MG63 (cell line): ENCODE measurements around the gene CUX1. TPM values are rescaled to one million over a fixed set of nuclear protein-coding genes. Genes with fewer than 3 reads are reported as not detected.
"Not testable (repeated sequence)": the region's sequence is repeated elsewhere in the genome, so short reads cannot be mapped to it uniquely, and the experiment has no call there.

Experiments
- DNase-seq: peaks from one replicate; pipeline ENCODE4 v3.0.0-alpha.2; 2020
- H3K27me3 ChIP-seq: fragments of 250-450 bp; sonication (Bioruptor Pico); 2 replicates; pipeline ENCODE4 v1.5.1; 2020; ENCODE audit warnings: mild to moderate bottlenecking, moderate library complexity
- H3K36me3 ChIP-seq: fragments of 250-450 bp; sonication (Bioruptor Pico); 2 replicates; pipeline ENCODE4 v1.5.1; 2020; ENCODE audit warnings: mild to moderate bottlenecking, moderate library complexity
- H3K4me3 ChIP-seq: fragments of 250-450 bp; sonication (Bioruptor Pico); 2 replicates; pipeline ENCODE4 v1.5.1; 2020; ENCODE audit warnings: mild to moderate bottlenecking, moderate library complexity
- H3K9me3 ChIP-seq: fragments of 250-450 bp; sonication (Bioruptor Pico); 2 replicates; pipeline ENCODE4 v1.5.1; 2020; ENCODE audit warnings: mild to moderate bottlenecking, moderate library complexity
- total RNA-seq: library from RNA; depleted of rRNA; stranded (reverse); fragments of >200 nt; shearing (Covaris generic); gene quantifications from 2 replicates; pipeline ENCODE4 v1.2.3, GENCODE V29; 2014; ENCODE audit warnings: low replicate concordance

Gene CUX1
- total RNA-seq, 1 experiment from 2014 or later = 7.1 TPM

GRCh38 chr7:102291056-102291915 lies 473.9 kb downstream of the CUX1 start:
- H3K4me3 ChIP-seq = no peak overlapping the region
- H3K9me3 ChIP-seq = no peaks in the 10 kb centered on the region
- no peaks in the 10 kb centered on the region for H3K27me3 ChIP-seq
- DNase-seq = no peak
- H3K36me3 ChIP-seq = no peaks in the 10 kb centered on the region

- no peak for DNase-seq
- H3K27me3 ChIP-seq = no peaks in the 10 kb centered on the region
- H3K9me3 ChIP-seq = no peaks in the 10 kb centered on the region
- no peaks in the 10 kb centered on the region for H3K36me3 ChIP-seq
- no peak overlapping the region for H3K4me3 ChIP-seq
Observed at GRCh38 chr7:102291916-102292267, 474.5 kb downstream of the CUX1 start.

- Histone ChIP-seq H3K9me3 (no peaks in the 10 kb centered on the region), H3K36me3 (no peaks in the 10 kb centered on the region), H3K4me3 (no peak overlapping the region), H3K27me3 (no peaks in the 10 kb centered on the region)
- no peak for DNase-seq
Observed at GRCh38 chr7:102292813-102293798, 475.7 kb downstream of the CUX1 start.

- Histone ChIP-seq H3K27me3 (no peaks in the 10 kb centered on the region), H3K36me3 (no peaks in the 10 kb centered on the region)
- no peak for DNase-seq
Observed at GRCh38 chr7:102294589-102294988, 477.2 kb downstream of the CUX1 start.

GRCh38 chr7:102295346-102296178 lies 478.1 kb downstream of the CUX1 start:
- DNase-seq = no peak
- H3K36me3 ChIP-seq = no peaks in the 10 kb centered on the region
- no peaks in the 10 kb centered on the region for H3K27me3 ChIP-seq
- no peak overlapping the region for H3K4me3 ChIP-seq
- H3K9me3 ChIP-seq = no peaks in the 10 kb centered on the region

More at GRCh38 chr7:102294589-102294988, 477.2 kb downstream of the CUX1 start:
- Histone ChIP-seq H3K9me3 (no peaks in the 10 kb centered on the region), H3K4me3 (no peak overlapping the region)

GRCh38 chr7:102296179-102296438 lies 478.7 kb downstream of the CUX1 start:
- DNase-seq = no peak
- H3K36me3 ChIP-seq = no peaks in the 10 kb centered on the region
- no peak overlapping the region for H3K4me3 ChIP-seq
- no peaks in the 10 kb centered on the region for H3K27me3 ChIP-seq
- no peaks in the 10 kb centered on the region for H3K9me3 ChIP-seq

- no peak overlapping the region for H3K4me3 ChIP-seq
- no peak for DNase-seq
- H3K27me3 ChIP-seq = no peaks in the 10 kb centered on the region
- no peaks in the 10 kb centered on the region for H3K36me3 ChIP-seq
- H3K9me3 ChIP-seq = no peaks in the 10 kb centered on the region
Observed at GRCh38 chr7:102296514-102296913, 479.1 kb downstream of the CUX1 start.

- H3K27me3 ChIP-seq = no peaks in the 10 kb centered on the region
- no peak for DNase-seq
- H3K36me3 ChIP-seq = no peaks in the 10 kb centered on the region
Observed at GRCh38 chr7:102297487-102298218, 480.2 kb downstream of the CUX1 start.

GRCh38 chr7:102300643-102301221 lies 483.3 kb downstream of the CUX1 start:
- H3K27me3 ChIP-seq = no peaks in the 10 kb centered on the region
- H3K36me3 ChIP-seq = no peaks in the 10 kb centered on the region
- H3K9me3 ChIP-seq = no peaks in the 10 kb centered on the region
- H3K4me3 ChIP-seq = no peak overlapping the region
- DNase-seq = no peak

More at GRCh38 chr7:102297487-102298218, 480.2 kb downstream of the CUX1 start:
- no peak overlapping the region for H3K4me3 ChIP-seq
- H3K9me3 ChIP-seq = no peaks in the 10 kb centered on the region

- H3K9me3 ChIP-seq, H3K36me3 ChIP-seq, DNase-seq, H3K4me3 ChIP-seq, H3K27me3 ChIP-seq: not testable (repeated sequence)
Observed at GRCh38 chr7:102301367-102301766, 483.9 kb downstream of the CUX1 start.

GRCh38 chr7:102302025-102302424 lies 484.6 kb downstream of the CUX1 start:
- Histone ChIP-seq H3K27me3 (no peaks in the 10 kb centered on the region), H3K36me3 (no peaks in the 10 kb centered on the region), H3K4me3 (no peak overlapping the region), H3K9me3 (no peaks in the 10 kb centered on the region)
- DNase-seq = no peak

- Histone ChIP-seq H3K27me3 (no peaks in the 10 kb centered on the region), H3K9me3 (no peaks in the 10 kb centered on the region)
- DNase-seq = no peak
Observed at GRCh38 chr7:102303669-102304422, 486.4 kb downstream of the CUX1 start.

GRCh38 chr7:102304668-102305067 lies 487.2 kb downstream of the CUX1 start:
- Histone ChIP-seq H3K9me3 (no peaks in the 10 kb centered on the region), H3K4me3 (no peak overlapping the region), H3K36me3 (no peaks in the 10 kb centered on the region), H3K27me3 (no peaks in the 10 kb centered on the region)
- no peak for DNase-seq

More at GRCh38 chr7:102303669-102304422, 486.4 kb downstream of the CUX1 start:
- no peaks in the 10 kb centered on the region for H3K36me3 ChIP-seq
- no peak overlapping the region for H3K4me3 ChIP-seq

- H3K27me3 ChIP-seq = no peaks in the 10 kb centered on the region
- no peak for DNase-seq
- H3K36me3 ChIP-seq = no peaks in the 10 kb centered on the region
- no peaks in the 10 kb centered on the region for H3K9me3 ChIP-seq
- H3K4me3 ChIP-seq = no peak overlapping the region
Observed at GRCh38 chr7:102305414-102306268, 488.2 kb downstream of the CUX1 start.
